HL-60/S4 treated with phorbol 12-myristate 13-acetate at 8.2 ng/mL for 4 days and 3 days (cell line): ENCODE measurements around the gene PRRT1.
"Not testable (repeated sequence)": the region's sequence is repeated elsewhere in the genome, so short reads cannot be mapped to it uniquely, and the experiment has no call there.

Experiments used
- in situ Hi-C: fragments of 300-500 bp; cut with MboI; formaldehyde crosslinking; loops from 2 replicates; pipeline ENCODE4 v1.15.0; 2022; ENCODE audit warnings: low sequenced_read_pairs

PRRT1 gene

DNA sequence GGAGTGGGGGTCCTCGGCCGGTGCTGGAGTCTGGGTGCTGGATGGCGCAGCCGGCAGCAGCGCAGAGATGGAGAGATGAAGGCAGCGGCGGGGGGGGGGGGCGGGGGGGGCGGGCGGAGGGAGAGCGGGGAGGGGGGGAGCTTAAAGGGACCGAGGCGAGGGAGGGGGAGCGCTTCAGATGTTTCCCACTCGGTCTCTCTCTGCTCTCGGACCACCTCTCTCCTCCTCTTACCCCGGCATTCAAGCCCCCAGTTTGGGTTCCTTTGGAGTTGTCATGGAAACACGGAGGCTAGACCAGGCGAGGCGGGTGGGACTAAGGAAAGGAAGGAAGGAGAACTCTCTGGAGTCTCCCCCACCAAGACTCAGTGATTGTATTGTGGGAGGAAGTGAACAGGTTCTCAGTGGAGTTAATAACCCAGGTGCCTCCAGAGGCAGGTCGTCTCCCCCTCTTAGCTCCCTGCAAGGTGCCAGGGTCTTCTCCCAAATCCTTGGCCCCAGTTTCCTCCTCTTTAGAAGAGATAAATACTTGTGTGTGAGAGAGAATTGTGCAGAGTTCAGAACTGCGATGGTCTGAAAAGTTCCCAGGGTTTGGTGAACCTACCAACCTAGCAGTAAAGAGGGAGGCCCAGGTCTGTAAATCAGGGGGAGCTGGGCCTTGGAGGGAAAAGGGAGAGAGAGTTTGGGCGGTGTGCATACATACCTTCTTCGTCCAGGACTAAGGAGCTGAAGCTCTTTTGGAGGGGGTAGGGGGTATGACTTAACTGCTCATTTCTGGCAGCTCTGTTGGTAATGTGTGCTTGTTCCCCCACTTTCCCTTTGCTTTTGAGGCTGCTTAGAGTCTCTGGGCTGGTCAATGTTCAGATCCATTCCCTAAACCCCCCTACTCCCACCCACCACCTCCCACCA lies at the start of gene PRRT1:
TSS of gene PRRT1 (minus strand) at position 77 of the 906 bp plus-strand sequence. CDS start 112 bp downstream, outside the sequence.
- in situ Hi-C loops = no loop called here

DNA sequence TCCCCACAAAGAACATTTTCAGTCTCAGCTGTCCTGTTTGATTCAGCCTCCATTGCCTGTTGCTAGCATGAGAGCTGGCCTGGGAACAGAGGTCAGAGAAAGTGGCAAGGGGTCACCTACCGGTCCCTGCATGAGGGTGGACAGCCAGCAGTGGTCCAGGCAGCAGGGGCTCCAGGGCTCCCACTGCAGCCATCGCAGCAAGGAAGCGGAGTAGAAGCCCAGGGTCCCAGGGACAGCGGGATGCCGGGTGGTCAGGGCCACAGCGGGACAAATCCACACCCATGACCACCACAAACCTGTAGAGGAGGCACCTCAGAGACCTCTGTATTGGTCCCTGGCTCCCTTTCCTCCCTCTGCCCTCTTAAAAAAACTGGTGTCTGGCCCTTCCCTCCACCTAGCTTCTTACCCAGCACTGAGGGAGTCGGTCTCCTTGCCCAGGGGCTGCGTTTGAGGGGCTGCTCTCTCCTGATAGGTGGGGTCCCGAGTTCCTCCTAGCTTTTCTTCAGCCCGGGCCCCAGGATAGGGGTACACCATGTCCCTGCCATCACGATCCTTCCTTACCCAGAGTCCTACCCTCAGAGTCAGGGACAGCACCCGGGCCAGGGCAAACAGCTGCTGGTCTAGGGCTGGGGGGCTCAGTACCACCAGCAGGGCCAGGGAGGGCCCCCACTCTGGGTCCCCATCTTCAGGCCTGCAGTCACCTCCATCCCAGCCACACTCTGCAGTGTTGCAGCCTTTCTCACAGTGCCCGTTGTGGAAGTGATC lies 49.2 kb upstream of the PRRT1 start:
- in situ Hi-C loops = no loop called here

DNA sequence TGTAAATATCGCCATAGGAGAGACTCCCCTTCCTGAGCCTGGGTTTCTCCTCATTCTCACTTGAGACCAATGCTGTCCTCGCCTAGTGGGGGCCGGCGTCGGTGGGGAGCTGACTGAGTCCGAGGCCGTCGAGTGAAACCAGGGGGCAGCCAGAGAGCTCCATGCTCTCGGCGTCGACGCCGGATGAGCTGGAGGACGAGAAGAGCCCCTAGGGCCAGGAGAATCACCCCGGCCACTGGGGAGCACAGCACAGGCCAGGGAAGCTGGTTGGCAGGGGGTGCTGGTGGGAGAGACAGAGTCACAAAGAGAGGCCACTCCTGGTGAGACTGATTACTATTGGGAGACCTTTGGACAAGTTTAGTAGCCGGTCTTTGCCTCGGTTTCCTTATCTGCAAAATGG lies 47.1 kb upstream of the PRRT1 start:
- in situ Hi-C loops = no loop called here

DNA sequence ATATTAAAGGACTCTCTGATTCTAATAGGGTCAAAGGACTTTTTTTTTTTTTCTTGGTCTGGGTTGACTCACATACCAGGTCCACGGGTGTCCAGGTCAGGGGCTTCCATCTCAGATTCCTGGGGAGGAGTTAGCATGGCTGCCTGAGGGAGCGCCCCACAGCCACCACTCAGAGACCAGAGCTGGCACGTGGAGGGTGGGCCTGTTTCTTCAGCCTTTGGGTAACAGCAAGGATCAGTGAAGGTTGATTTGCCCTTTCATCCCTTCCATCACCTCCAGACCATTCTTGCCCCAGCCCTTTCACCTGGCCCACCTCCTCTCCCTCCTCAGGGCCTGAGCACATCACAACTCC lies 46.6 kb upstream of the PRRT1 start:
- in situ Hi-C loops = no loop called here

DNA sequence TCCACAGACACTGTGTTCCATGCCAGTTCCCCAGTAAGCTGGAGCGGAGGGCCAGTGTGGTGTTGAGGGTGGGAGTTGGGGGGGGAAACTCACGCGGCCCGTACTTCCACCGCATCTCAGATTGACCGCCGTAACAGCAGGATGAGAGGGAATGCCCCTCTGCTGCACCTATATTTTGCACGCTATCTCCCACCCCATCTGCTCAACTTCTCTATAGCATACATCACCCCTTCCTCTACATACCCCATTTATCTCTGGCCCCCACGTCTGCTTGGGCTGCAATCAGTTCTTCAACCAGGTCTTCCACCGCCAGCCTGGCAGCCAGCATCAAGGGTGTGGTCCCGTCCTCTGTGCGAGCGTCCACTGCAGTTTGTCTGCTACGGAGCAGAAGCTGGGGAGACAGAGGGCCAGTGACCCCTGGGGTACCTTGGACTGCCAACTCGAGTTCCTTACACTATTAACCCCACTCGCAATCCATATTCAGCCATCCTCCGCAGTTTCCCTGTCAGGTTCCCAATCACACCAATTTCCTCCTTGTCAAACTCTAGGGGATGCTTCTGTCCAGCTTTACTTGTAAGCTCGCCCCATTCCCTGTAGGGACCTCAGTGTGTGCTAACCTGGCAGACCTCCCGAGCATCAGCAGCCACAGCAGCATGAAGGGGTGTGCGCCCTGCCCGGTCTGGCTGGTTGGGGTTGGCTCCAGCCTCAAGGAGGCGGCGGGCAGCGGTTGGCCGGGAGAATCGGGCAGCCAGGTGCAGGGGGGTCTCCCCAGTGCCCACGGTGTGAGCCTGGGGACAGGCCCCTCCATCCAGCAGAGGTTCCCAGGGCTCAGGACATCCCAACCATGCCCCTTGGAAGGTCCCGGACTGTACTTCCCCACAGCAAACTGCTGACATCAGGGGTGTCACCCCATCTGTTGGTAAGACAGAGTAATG lies 45.2 kb upstream of the PRRT1 start:
- in situ Hi-C loops = no loop called here

DNA sequence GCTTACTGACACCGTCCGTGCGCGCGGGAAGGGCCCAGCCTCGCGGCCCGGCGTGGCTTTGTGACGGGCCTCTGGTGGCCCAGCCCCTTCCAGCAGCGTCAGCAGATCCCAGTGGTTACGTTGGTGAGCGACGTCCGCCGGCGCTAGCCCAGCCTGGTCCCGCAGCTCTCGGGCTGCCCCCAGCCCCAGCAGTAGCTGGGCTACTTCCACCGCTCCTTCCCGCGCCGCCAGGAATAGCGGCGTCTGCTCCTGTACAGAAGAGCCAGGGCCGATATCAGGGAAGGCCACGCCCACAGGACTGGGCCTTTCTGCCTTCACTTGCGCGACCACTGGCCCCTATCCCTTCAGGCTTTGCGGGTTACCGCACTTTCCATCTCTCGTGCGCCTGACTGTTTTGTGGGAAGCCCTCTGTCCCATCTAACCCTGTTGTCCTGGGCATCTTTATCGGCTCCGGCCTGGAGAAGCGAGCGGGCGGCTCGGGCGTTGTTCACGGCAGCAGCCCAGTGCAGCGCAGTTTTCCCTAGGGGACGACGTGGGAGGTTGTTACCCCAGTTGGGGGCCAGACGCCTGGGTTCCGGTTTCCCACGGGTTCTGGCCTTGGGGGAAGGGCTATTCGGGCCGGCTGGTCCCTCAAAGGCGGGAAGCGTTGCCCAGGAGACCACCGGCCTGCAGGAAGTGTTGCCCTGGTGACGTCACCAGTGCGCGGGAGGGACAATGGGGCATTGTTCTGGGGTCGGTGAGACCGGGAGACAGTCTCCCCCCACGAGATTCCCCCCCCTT lies 44.4 kb upstream of the PRRT1 start:
- in situ Hi-C loops = no loop called here

DNA sequence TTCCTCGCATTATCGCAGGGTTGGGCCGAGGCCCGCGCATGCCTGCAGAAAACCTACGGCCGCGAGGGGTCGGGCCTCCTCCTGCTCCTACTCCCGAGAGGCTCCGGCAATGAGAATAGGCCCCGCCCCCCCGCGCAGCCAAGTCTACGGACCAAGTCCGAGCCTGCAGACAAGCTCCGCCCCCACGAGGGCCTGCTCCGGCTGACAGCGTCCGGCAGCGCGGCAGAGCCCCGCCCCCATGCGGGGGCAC lies 43.8 kb upstream of the PRRT1 start:
- in situ Hi-C loops = no loop called here

DNA sequence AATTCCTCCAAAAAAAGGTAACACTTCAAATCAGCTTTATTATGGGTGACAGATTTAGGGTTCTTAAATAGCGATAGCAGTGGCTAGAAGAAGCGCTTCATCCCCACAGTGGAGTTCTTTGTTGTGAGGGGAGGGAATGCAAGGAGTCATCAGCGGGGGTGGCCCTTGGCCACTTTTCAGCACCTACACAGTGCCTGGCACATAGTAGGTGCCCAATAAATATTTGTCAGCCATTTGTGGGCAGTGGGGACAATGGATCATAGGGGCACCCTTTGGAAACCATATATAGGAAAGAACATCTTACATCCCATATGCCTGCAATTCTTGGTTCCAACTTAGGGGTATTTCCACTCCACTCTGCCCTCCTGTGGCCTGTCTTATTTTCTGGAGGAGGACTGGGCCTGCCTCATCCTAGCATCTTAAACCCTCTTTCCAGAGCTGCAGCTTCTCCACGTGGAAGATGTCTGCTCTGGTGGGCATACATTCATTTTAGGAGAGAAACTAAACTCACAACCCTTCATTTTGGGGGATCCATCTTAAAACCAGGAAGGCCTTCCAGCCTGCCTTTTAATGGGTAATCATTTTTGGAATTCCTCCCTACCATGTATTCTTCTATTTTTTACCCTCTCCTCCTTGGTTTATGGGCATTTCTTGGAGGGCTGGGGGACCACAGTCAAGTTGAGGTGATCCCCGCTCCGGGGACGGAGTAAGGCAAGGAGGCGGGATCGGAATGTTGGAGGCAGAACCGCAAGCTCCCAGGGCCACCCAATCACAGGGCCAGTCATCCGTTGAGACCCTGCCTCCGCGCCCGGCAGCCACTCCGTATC lies 43.3 kb upstream of the PRRT1 start:
- in situ Hi-C loops = no loop called here

DNA sequence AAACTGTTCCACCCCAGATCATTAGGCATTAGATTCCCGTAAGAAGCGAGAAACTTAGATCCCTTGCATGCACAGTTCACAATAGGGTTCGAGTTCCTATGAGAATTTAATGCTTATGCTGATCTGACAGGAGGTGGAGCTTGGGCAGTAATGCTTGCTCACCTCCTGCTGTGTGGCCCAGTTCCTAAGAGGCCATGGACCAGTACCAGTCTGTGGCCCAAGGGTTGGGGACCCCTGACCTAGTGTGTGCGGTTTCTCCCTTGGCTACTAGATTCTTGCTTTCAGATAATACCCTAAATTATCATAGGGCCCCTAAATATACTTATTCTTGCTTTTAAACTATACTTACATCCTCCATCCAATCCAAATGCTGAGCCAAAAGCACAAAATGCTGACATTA lies 42.6 kb upstream of the PRRT1 start:
- in situ Hi-C loops = no loop called here

DNA sequence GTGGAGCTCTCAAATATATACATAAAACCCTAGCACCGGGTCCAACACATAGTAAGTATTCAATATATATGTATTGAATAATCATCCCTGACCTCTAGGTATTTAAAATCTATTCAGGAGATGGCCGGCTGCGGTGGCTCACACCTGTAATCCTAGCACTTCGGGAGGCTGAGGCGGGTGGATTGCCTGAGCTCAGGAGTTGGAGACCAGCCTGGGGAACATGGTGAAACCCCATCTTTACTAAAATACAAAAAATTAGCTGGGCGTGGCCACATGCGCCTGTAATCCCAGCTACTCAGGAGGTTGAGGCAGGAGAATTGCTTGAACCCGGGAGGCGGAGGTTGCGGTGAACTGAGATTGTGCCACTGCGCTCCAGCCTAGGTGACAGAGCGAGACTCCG lies 41.4 kb upstream of the PRRT1 start:
- in situ Hi-C loops = not testable (repeated sequence)

DNA sequence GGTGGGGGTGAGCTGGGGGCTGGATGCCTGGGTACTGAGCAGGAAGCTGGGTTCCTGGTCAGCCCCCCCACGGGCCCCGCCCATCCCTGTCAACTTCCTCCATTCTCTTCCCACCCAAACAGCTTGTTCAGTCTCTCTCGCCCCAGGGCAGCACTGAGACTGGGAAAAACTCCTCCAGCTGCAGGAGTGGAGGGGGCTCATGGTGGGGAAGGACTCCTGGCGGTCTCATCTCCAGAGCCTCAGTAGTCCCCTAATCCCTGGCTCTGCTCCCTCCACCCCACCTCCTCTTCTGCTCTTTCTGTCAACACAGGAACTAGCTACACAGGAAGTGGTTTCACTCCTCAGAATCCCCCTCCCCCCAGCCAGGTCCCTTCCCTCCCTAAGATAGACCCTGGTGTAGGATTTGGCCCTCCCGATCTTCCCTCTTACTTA lies 40.9 kb upstream of the PRRT1 start, which contains the start of gene GPSM3:
TSS of gene GPSM3 (minus strand) at position 36 of the 432 bp plus-strand sequence. CDS start 130 bp downstream, outside the sequence.
- in situ Hi-C loops = no loop called here

DNA sequence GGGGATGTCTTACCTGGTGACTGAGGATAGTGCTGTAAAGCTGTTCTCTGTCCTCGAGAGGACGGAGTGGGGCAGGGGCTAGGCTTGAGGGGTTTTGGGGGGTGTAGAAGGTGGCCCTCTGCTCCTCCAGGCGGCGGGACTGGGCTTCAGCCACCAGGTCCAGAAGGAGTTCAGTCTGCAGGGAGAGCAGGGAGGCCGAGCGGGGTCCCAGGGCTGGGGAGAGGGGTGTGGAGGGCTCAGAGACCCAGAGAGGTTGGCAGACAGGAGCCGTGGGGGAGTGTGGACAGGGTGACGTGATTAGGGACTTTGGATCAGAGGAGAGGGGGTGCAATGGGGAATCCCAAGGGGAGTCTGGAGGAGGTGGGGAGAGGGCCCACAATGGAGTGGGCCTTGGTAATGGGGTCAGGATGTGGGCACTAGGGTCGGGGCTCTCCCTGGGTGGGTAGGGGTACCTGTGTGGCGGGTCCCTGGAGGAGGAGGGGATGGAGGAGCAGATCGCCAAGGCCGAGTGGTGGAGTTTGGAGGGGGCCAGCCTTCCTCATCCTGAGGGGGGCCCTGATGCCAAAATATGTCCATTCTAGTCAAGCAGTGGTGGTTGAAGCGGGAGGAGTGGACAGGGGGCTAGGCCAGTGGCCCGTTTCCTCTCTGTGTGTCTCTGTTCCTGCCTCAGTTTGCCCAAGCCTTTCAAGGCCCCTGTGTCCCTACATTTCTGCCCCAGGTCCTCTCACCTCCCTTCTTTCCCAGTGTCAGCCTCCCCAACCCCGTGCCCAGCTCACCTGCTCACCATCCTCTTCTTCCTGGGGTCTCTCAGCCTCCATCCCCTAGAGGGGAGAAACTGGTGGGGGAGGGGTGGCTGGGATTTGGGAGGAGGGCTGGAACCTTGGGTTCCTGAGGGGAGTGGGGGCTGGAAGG lies 40.2 kb upstream of the PRRT1 start:
- in situ Hi-C loops = no loop called here

DNA sequence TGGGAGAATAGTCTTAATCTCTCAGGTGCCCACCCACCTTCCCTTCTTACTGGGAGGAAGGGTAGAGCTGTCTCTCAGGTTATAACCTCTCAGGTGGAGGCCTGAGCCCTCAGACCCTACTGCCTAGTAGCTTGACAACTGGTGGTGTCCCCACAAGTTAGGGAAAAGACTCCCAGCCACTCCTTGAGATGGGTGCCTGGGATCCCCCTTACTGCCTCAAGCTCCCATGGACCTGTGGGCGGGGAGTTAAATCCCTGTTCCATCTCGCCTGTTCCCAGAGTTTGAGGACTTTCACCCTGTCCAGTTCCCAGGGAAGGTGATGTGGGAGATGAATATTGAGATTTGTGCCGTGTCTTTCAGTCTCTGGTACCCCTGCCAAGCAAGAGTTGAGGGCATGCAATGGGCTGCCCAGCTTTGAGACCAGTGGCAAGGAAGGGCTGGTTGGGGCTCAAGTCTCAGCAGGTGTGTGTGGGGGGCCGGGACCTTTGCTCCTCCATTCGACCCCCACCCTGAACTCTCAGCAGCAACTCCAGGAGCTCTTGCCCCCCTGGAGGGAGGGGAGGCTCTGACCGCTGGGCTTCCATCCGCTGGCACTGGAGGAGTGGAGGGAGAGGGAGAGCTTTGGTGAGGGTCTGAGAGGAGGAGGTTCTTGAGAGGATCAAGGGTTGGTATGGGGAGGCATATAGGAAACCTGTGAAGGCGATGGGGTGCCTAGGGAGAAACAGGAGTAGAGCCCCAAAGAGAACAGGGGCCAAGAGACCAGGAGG lies 39.4 kb upstream of the PRRT1 start:
- in situ Hi-C loops = no loop called here

DNA sequence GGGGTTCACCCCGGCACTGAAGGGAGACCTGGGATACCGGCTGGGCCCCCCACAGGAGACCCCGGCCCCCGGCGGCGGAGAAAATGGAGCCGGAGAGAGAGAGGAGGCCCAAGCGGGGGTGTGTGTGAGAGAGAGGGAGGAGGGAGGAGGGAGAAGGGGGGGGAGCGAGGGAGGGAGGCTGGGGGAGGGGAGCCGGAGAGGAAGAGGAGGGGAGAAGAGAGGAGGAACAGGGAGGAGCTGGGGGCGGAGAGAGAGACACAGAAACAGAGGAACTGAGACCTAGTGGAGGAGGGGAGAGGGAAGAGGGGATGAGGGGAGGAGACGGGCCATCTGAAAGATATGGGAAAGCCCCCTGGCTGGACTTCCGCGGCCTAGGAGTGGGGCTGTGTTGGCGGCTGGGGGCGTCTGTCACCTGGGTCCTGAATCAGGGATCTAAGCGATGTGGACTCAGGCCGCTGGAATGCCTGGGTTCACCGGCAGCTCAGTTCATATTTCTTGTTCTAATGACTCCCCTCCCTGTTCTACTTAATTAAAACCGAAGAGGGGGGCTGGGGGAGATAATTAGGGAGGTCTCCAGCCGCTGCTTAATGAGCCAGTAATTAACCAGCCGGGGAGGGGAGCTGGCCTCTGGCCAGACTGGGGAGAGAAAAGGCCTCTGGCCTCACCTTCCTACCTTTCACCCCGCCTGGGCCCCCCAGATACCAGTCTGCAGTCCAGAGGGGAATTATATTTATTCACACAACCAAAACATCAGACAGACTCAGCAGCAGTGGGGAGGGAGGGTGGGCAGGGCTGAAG lies 38.5 kb upstream of the PRRT1 start, which contains the start of gene PBX2:
TSS of gene PBX2 (minus strand) at position 149 of the 798 bp plus-strand sequence. CDS start 287 bp downstream, outside the sequence.
- in situ Hi-C loops = no loop called here

DNA sequence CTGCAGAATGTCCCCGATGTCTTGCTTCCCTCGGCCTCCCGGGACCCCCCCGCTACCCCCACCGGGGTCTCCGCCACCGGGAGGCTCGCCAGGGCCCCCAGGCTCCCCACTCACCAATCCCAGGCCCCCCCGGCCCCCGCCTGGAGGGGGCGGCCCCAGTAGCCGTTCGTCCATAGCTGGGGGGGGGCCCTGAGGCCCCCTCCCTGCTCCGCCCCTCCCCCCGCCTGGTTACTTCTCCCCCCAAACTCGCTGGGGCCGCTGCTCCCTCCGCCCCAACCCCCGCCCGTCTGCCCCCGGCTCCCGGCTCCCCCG lies 38.0 kb upstream of the PRRT1 start:
- in situ Hi-C loops = no loop called here

DNA sequence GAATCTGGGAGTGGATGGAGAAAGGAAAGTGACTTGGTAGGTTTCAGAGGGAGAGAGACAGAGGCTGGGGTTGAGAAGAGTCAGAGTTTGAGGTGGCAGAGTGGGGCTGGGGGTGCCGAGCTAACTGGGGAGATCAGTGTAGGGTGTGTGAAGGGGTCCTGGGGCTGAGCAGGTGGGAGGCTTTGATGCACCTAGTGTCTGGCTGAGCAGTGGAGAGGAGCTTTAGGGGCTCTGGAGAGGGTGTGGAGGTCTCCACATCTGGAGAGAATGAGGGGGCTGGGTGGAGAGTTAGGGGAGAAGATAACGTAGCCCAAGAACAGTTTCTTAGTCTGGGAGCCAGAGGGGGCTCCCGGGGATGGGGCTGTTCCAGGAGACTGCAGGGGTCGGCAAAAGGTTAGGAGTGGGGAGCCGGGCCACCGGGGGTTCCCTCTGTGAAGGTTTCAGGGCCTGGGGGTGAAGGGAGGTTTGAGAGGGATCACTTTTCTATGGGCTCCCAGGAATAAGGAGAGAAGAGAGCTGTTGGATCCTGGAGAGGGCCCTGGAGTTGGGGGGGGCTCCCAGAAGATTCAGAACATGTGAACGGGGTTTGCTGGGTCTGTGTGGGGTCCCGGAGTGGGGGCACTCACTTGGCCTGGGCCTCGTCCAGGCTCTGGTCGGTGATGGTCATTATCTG lies 37.5 kb upstream of the PRRT1 start:
- in situ Hi-C loops = no loop called here
